ENCODE data around the gene CAPN2. TPM values are rescaled to one million over a fixed set of nuclear protein-coding genes. Genes with fewer than 3 reads are reported as not detected.

CAPN2 gene
- total RNA-seq, 2 donors from 2014 or later, result 61.4 to 72.3 TPM

- Histone ChIP-seq H3K36me3 (peaks cover 67% of the 10 kb centered on the region), H3K27me3 (no peaks in the 10 kb centered on the region), H3K9me3 (no peaks in the 10 kb centered on the region), H3K4me3 (no peak overlapping the region), H3K27ac (peak overlapping the region; percentile 63 to 67), H3K4me1 (peaks cover 0 to 33% of the 10 kb centered on the region in 2 donors)
- DNase-seq (ENCODE audit: low spot score), result peak; percentile 46
- TF ChIP-seq CTCF (IDR thresholded peaks at IDR 0.05), result no peak
These were observed 58.4 kb downstream of the CAPN2 start for GRCh38 chr1:223770621-223771315.

- Histone ChIP-seq H3K9me3 (no peaks in the 10 kb centered on the region), H3K27ac (peak overlapping the region; percentile 63 to 67), H3K27me3 (no peaks in the 10 kb centered on the region), H3K36me3 (peaks cover 61% of the 10 kb centered on the region), H3K4me3 (no peak overlapping the region), H3K4me1 (peaks cover 0 to 36% of the 10 kb centered on the region in 2 donors)
- no peak for DNase-seq (ENCODE audit: low spot score)
- TF ChIP-seq CTCF (IDR thresholded peaks at IDR 0.05), result no peak
These were observed 59.1 kb downstream of the CAPN2 start for GRCh38 chr1:223771469-223771813.

- Histone ChIP-seq H3K9me3 (no peaks in the 10 kb centered on the region), H3K36me3 (peaks cover 61% of the 10 kb centered on the region), H3K27me3 (no peaks in the 10 kb centered on the region), H3K27ac (peak overlapping the region; percentile 63 to 67), H3K4me1 (peaks cover 0 to 36% of the 10 kb centered on the region in 2 donors), H3K4me3 (no peak overlapping the region)
- TF ChIP-seq CTCF (IDR thresholded peaks at IDR 0.05), result no peak
- DNase-seq (ENCODE audit: low spot score), result peak; percentile 68
These were observed 59.8 kb downstream of the CAPN2 start for GRCh38 chr1:223771814-223772770.

GRCh38 chr1:223772771-223773160 is 60.4 kb downstream of the CAPN2 start:
- Histone ChIP-seq H3K4me1 (peaks cover 0 to 36% of the 10 kb centered on the region in 2 donors), H3K27ac (peak overlapping the region; percentile 63 to 67), H3K9me3 (no peaks in the 10 kb centered on the region), H3K4me3 (no peak overlapping the region), H3K27me3 (no peaks in the 10 kb centered on the region), H3K36me3 (peaks cover 68% of the 10 kb centered on the region)
- no peak for TF ChIP-seq CTCF (IDR thresholded peaks at IDR 0.05)
- peak; percentile 11 for DNase-seq (ENCODE audit: low spot score)

GRCh38 chr1:223774134-223774814 is 61.9 kb downstream of the CAPN2 start:
- Histone ChIP-seq H3K36me3 (peaks cover 73% of the 10 kb centered on the region), H3K27ac (peak overlapping the region in 1 of 2 donors; percentile 42), H3K4me3 (no peak overlapping the region), H3K27me3 (no peaks in the 10 kb centered on the region), H3K4me1 (peaks cover 0 to 36% of the 10 kb centered on the region in 2 donors), H3K9me3 (no peaks in the 10 kb centered on the region)
- TF ChIP-seq CTCF (IDR thresholded peaks at IDR 0.05), result no peak
- DNase-seq (ENCODE audit: low spot score), result peak; percentile 34

Measured in right atrium auricular region (tissue), 2 donors.